Fibroblast of skin of right quadriceps (primary cell): Measurements from ENCODE around the gene MSX2.

Experiments used
- DNase-seq: peaks from one replicate; pipeline ENCODE4 v3.0.0-alpha.2; 2013

MSX2 gene

DNA sequence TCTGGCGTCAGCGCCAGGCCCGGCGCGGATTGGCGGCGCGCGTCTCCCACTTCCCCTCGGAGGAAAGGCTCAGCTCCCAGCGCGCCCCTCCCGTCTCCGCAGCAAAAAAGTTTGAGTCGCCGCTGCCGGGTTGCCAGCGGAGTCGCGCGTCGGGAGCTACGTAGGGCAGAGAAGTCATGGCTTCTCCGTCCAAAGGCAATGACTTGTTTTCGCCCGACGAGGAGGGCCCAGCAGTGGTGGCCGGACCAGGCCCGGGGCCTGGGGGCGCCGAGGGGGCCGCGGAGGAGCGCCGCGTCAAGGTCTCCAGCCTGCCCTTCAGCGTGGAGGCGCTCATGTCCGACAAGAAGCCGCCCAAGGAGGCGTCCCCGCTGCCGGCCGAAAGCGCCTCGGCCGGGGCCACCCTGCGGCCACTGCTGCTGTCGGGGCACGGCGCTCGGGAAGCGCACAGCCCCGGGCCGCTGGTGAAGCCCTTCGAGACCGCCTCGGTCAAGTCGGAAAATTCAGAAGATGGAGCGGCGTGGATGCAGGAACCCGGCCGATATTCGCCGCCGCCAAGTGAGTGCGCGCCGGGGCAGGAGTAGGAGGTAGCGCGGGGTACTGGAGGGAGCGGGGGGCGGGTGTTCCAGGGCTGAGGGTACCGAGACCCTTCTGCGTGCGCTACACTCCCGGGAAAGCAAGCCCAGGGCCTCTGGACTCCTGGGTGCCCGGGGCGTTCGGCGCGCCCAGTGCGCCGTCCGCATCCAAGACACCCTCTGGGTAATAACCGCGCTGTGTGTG, at the start of gene MSX2:
MSX2 (plus strand) TSS at position 99 of the 777 bp plus-strand sequence; CDS start at position 177, 78 bp downstream.
- peak; percentile 87 for DNase-seq

DNA sequence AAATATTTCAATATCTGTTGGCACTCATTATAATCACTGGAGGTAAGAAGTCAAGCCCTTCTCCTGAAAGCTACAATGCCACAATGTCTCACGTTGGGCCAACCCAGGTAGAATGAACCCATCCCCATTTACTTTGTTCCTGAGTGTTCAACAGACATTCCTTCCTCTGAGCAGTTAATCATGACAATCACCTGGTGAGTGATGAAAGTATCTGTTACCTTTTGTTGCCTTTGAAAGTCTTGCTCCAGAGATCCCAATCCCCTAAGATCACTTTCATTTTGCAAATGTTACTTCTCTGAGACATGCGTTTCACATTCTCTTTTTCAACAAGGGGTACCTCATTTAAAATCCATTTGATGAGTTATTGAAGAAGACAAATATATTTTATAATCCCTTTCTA, 49.3 kb upstream of the MSX2 start:
- no peak for DNase-seq

DNA sequence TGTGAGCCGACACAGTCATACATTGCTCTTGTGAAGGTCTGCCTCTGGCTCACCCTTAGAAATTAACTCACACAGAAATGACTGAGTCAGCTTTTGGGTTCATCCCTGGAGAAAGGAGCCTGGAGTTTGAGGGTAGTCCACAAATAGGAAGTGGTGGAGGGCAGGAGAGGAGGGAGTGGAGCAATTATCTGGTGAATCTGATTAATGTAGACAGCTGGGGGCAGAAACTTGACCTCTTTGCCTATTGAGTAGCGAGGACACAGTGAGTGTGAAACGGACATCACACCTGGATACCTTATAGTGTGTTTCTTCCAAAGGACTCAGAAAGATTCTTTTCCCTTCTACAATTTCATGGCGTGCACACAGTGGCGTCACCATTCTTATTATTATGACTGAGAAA, 48.5 kb upstream of the MSX2 start:
- DNase-seq, result no peak

DNA sequence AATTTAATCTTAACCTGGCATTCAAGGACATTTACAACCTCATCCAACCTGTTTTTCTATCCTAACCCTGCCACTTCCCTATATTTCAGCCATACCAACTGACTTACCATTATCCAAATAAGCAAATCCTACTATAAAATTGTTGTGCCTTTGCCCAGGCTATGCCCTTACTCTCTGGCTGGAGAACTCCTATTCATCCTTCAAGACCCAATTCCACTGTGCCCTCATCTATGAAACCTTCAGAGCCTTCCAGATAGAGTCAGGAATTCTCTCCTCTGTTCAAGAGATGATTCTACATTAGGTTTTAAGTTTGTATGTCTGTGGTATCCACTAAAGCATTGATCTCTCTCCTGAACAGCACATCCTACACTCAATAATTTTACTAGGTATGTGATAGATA, 46.3 kb upstream of the MSX2 start:
- DNase-seq, result no peak

DNA sequence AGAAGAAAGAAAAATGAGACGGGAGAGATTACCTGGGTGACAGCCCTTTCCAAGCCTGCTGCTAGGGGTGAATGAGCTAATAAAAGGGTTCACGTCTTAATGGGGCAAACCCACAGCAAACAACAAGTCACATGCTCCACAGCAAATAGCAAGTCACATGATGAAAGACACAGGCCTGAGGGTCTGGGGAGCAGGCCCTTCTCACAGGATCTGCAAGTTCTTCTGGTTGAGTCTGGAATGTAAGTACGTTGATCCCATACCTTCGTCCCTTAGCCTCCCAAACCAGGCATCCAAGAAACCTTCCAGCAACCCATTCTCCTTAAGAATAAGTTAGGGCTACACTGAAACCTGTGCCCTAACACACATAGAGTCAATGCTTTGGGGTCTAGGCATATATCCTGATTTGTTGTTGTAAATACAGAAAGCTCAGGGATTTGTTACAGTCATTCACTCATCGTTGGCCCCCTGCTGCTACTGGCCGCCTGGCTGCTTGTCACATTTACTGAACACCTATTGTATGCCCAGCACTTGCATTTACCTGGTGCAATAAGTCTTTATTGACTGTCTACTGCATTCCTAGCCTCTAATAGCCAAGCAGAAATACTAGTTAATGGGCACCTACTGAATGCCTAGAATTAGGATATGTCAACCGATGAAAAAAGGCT, 43.3 kb upstream of the MSX2 start:
- no peak for DNase-seq

DNA sequence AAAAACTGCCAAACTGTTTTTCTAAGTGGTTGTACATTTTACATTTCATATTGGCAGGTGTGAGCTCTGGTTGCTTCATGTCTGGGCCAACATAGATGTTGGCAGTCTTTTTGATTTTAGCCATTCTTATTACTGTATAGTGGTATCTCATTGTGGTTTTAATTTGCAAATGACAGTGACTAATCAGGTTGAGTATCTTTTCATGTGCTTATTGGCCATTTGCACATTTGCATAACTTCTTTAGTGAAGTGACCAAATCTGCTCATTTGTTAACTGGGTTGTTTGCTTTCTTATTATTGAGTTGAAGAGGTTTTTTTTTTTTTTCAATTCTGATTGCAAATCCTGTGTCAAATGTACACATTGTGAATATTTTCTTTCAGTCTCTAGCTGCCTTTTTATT, 36.9 kb upstream of the MSX2 start:
- DNase-seq, result no peak

DNA sequence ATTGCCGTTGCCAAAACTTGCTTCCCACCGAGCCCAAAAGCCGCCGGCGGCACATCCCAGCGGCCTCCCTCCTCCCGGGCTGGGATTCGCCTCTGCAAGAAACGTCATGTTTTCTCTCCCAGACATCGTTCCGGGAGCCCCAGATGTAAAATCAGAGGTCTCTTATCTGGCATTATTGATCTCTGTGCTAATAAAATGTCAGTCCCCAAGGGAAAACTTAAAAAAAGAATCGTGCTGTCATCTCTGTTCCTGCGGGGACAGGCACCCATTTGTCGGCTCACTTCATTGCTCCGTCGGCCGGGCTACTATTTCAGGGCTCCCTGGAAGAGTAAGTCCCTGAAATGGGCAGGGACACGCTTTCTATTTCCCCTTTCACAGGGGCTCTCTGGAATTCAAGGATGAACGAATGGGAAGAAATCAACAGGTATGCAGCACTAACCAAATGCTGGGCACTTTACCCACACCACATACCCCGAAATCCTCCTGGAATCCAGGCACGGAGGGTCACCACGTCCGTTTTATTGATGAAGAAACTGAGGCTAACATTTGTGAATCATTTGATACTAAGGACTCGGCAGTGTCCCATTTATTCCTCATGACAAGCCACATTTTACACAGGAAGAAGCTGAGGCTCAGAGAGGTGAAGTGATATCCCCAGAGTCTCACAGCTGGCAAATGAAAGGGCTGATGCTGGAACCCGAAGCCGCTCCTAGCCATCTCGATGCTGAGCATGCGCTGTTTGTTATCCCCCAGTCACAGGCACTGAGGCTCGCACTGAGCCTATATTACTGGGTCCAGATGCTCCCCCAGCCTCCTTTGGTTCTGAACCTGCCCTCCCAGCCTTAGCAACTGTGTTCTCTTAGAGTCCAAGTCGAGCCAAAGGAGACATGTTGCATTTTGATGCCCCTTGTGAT, 35.7 kb upstream of the MSX2 start:
- DNase-seq, result no peak

DNA sequence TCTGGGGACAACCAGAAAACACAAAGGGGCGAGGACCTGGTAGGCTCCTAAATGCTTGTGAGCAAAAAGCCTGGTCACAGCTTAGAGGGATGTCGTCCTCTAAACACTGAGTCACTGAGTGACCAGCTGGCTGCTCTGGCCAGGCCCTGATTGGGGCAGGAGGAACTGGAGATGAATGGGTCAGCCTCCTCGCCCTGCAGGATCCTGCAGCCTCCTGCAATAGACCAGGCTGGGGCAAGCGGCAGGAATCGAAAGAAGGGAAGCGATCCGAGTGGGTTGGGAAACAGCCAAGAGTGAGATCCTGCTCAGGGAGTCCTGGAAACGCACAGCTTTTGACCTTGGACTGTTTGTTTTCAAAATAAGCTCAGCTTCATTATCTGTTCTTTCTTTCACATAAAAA, 34.1 kb upstream of the MSX2 start:
- no peak for DNase-seq

DNA sequence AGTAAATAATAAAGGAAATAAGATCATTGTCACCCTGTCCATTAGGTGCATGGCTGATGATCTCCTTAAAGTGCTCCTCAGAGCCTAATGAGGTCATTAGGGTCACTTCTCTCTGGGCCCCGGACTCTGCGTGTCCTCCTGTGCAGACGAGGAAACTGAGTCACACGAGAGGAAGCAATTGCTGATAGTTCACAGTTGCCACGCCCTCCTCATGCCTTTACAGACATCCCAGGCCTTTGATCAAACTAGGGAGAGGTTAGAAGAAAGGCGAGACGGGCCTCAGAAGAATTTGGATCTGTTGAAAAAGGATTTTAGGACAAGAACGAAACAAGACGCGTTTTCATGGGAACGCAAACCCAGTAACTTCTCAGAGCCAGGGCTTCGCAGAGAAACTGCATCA, 32.0 kb upstream of the MSX2 start:
- no peak for DNase-seq

DNA sequence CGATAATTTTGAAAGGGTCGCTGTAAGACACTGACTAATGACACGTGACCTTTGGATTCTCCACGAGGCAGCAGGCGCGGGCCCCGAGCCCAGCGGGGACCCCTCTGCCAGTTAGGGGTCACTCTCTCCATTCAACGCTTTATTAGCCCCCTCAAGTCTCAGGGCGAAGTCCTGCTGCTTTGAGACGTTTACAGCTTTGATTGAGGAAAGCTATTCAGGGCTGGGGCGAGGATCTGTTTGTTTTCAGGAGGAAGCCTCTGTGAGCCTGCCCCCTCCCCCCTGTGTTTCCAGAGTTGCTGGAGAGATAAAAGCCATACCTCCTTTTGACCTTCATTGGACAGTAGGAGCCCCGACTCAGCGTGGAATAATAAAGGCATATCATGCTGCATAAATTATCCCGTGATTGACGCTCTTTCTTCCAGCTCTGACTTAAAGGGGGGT, 31.4 kb upstream of the MSX2 start:
- DNase-seq, result no peak

DNA sequence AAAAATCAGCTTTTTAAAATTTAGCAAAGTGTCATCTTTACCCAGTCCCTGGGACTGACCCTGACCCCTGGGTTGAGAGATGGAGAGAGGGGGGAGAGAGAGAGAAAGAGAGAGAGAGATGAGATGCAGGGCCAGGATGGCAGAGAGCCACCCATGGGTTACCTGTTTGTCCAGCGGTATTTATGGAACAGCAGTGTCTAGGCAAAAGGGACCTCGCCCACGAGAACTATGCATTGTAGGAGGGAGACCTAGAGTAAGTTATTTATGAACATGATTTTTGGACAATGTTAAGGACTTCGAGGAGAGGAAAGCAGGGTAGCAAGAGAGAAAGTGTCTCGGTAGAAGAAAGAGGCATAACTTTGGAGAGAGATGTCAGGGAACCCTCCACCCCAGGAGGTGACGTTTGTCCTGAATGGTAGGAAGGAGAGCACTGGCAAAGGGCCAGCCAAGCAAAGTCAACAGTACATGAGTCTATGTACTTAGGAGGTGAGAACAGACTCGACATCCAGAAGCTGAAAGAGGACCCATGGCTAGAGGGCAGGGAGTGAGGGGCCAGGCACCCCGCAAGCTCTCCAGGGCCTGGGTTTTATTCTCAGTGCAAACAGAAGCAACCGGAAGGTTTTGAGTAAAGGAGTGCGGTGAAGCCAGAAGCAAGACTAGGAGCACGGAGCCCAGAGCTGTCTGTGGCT, 30.5 kb upstream of the MSX2 start:
- DNase-seq, result no peak

DNA sequence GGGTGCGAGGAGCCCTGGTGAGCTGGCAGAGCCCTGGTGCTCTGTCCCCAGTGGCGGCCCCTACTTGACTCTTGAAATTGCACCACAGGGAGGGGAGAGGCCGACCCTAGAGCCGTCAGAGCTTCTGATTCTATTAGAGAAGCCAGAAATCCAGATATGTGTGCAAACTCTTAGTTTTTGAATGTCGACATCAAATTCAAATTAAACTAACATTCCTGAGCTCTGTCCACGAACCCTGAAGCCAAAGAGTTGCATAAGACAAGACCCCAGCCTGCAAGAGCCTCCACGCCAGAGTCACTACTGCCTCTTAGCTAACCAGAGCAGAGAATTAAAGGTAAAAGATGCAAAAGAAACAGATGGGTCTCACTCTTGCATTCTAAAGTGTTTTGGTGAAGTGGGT, 29.8 kb upstream of the MSX2 start:
- DNase-seq, result no peak

DNA sequence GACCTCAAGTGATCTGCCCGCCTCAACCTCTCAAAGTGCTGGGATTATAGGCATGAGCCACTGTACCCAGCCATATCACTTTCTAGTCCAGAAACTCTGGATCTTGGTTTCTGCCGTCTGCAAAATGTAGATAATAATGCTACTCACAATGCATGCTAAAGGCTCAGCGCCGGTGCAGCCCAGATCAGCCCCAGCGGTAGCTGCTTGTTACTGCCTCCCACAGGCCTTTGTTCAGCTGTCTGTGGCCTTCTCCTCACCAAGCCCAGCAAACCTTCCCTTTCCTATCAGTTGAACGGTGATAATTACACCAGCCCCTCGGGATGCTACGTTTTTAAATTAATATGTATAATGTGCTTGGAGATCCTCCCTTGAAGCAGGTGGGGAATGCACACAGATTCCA, 26.2 kb upstream of the MSX2 start:
- DNase-seq, result no peak

DNA sequence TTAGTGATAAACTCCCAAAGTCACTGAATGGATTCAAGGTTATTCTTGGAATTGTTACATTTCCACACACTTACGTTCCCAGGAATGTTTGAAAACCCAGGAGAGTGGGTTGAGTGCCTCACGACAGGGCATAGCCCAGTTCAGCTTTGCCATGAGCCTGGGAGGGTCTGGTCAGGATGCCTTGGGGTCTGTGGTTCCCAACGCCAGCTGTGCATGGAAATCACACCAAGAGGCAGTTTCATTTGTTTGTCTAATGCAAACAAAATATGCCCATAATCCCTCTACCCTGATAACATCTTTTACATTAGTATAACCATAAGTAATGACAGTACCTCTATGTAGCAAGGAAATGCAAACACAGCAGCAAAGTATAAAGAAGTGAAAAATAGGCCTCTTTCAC, 25.3 kb upstream of the MSX2 start:
- DNase-seq, result no peak

DNA sequence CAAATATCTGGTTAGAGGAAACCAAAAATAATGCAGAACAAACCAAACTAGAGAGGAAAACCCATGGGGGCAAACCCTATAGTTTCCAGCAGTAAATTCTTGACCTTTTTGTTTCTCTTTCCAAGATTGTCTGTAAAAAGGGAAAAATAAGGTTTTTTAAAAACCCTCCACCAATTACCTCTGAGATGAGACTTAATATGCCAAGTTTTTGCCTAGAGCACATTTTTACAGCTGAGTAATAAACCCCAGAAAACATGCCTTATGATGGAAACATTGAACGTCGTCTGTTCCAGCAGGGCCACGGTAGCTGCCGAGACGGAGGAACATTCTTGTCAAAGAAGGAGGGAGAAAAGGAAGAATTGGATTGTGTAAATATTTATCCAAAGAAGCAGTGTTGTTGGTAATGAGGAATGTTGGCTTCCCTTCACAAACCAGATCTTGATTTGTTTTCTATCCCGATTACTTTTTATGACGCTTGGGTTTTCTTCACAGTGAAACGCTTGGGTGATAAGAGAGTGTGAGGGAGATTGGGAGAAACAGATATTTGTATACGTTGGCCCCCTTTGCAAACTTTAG, 17.3 kb upstream of the MSX2 start:
- DNase-seq, result no peak

DNA sequence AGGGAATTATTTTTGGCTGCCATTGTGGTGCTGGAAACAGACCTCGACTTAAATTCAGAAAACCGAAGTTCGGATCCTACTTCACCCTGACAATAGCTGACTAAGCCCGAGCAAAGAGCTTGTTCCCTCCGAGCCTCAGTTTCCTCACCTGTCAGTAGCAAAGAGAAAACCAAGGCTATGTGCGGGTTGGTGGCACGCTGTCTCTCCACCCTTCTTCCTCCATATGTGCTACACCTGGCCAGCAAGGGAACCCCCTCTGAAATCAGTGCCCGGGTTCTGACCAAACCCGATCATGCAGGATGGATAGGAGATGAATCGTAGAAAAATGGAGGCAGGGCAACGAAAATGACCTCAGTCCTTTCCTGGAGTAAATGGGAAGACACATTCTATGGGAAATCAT, 16.7 kb upstream of the MSX2 start:
- DNase-seq, result no peak

DNA sequence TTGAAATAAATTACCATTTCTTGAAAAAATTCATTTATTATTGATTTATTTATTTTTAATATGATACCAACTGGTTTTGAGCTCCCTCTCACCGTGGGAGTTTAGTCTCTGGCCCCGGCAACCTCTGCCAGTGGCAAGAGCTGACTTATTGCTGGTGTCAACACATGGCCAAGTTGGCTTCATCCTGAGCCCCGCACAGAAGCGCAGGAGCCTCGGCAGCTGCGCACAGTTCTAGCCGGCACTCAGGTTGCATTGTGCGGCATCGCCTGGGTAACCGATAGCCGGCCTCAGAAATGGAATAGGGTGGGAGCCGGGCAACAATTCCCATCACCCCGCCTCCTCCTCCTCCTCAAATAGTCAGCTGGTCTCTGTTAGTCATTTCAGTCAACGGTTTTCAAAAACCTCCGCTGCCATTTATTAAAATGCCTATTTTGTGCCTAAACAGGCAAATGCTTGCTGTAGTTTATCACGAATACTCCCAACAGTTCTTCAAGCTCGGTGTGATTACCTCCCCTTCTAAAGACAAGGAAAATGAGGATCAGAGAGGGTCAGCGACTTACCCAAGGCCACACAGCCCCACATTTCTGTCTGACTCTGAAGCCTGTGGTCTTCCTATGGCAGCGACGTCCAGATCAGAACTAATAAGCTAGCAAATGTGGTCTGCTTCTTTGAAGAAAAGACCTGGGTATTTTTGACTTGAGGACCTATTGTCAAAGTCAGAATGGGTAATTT, 15.7 kb upstream of the MSX2 start:
- no peak for DNase-seq

DNA sequence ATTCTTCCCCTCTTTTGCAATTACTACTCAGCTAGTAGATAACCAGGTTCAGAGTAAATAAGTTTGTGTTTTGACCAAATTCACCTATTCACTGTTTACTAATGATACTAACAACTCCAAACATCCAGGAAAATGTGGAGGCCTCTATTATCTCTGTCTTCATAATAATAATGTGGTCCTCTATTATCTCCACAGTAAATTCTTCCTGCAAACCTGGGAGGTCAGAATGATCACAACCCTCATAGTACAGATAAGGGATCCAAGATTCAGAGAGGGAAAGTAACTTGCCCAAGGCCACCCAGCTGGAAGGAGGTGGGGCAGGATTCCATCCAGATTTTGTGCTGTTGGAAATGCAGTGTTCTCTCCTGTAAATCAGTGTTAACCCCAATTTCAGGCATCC, 9.6 kb upstream of the MSX2 start:
- no peak for DNase-seq

DNA sequence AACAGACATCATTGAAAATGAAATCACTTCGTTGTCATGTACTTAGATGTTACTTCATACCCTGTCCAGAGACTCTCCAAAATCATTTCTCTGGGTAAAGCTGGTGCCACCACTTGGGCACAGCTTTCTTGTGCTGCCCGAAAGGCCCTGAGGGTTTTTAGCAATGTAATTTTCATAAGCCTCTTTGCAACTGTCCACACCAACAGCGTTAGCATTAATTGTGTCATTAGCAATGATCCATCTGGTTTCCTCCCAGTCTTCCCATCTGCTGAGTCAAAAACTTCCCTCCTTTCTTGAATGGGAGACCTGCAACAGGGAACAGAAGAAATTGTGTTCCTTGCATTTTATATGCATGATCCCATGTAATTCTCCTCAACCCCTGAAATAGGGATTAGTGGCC, 8.6 kb upstream of the MSX2 start:
- DNase-seq, result no peak

DNA sequence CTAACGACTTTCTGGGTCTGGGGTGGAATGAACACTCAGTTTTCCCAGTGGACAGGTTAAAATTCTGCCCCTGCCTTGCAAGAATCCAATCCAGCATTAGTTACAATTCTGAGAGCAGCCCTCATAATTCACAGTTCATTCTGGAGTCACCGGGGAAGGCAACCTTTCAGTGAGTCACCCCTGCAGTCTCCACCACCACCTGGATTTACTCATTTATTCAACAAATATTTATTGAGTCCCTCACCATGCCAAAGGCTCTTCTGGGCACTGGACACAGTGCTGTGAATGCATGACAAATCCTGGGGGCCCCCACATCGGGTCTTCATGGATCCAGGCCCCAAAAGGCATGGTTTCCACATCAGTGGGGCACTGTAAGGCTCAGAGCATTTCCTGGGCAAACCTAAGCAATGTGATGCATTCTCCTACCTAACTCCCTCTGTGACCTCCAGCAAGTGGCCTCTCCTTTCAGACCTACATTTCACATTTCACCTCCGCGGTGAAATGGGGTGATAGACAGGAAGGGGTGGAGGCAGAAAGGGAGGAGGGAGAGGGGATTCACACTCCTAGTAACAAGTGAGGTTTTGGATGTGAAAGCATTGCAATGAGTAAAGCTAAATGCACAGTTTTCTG, 6.4 kb upstream of the MSX2 start:
- DNase-seq, result no peak

DNA sequence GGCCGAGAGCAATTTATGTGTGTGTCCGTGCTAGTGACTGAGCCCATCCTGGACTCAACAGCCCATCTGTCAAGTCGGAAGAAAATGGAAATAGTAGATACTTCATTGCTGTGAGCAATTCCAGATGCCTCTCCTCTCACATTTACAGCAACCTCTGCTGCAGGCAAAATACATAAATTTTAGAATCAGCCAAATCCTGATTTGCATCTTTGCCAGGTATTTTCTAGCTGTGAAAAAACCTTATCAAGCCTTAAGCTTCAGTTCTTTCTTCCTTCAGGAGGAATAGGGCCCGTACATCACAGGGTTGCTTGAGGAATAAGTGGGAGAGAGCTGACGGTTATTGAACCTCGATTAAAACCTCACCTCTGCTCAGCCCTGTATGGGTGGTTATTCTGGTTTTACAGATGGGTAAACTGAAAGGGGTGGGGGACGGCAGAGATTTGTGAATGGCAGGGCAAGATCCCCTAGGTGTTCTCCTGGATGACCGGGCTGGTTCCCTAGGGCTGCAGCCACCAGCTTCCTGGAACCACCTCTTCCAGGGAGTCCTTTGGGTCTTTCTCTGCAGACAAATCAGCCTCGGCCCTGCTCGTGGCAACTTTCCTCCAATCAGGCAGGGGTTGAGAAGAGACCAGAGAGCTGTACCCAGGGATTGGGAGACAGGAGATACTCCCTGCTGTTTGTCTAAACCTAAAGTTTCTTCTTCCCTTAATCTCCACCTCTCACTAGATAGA, 5.3 kb upstream of the MSX2 start:
- no peak for DNase-seq
